MCF 10A (cell line): ENCODE data around the gene TROAP. TPM values are rescaled to one million over a fixed set of nuclear protein-coding genes. Genes with fewer than 3 reads are reported as not detected.

ENCODE experiments used
- Bru-seq: library from RNA; stranded (reverse); fragments of 400-500 nt; gene quantifications from one replicate; lab custom pipeline; 2021; lab: Mats Ljungman, UMichigan
- BruChase-seq, 2 experiments: library from RNA; stranded (reverse); fragments of 400-500 nt; gene quantifications; one replicate each; lab custom pipeline; 2021; lab: Mats Ljungman, UMichigan
- BruUV-seq: library from RNA; stranded (reverse); fragments of 400-500 nt; replicated peaks from 2 replicates; lab custom pipeline; 2021; lab: Mats Ljungman, UMichigan
- CTCF ChIA-PET: fragments of 300-600 bp; sonication (Branson Sonifier 250); formaldehyde crosslinking; extraction: SDS; loops from one replicate; lab custom pipeline; 2021; ENCODE audit warnings: antibody characterized with exemption, inconsistent platforms; lab: Yijun Ruan, JAX
- POLR2A ChIA-PET: fragments of 300-600, 350-650 bp; sonication (Branson Sonifier 250); formaldehyde crosslinking; extraction: SDS; loops from one replicate; lab custom pipeline; 2020; ENCODE audit warnings: antibody characterized with exemption, inconsistent platforms; lab: Yijun Ruan, JAX
- DNase-seq: peaks from one replicate; pipeline ENCODE4 v3.0.0-alpha.2; 2018; ENCODE audit not compliant: unreplicated experiment
- H3K27ac Mint-ChIP-seq: one replicate; pipeline ENCODE4 v1.8.0; 2022; ENCODE audit warnings: mild to moderate bottlenecking, low read depth, mixed read lengths; ENCODE audit not compliant: unreplicated experiment
- H3K27me3 Mint-ChIP-seq: one replicate; pipeline ENCODE4 v1.8.0; 2022; ENCODE audit warnings: mixed read lengths; ENCODE audit not compliant: insufficient read depth, unreplicated experiment
- H3K36me3 Mint-ChIP-seq: one replicate; pipeline ENCODE4 v1.8.0; 2022; ENCODE audit warnings: mild to moderate bottlenecking, moderate library complexity, mixed read lengths; ENCODE audit not compliant: insufficient read depth, unreplicated experiment
- H3K4me1 Mint-ChIP-seq: one replicate; pipeline ENCODE4 v1.8.0; 2022; ENCODE audit warnings: mixed read lengths; ENCODE audit not compliant: insufficient read depth, unreplicated experiment
- H3K4me3 Mint-ChIP-seq: one replicate; pipeline ENCODE4 v1.8.0; 2022; ENCODE audit warnings: mild to moderate bottlenecking, moderate library complexity, mixed read lengths; ENCODE audit not compliant: unreplicated experiment
- H3K9me3 Mint-ChIP-seq: one replicate; pipeline ENCODE4 v1.8.0; 2022; ENCODE audit warnings: mixed read lengths; ENCODE audit not compliant: unreplicated experiment
- intact Hi-C: fragments of 100-400 bp; cut with micrococcal nuclease; formaldehyde crosslinking; loops from 2 replicates; pipeline ENCODE4 v1.14.1; 2022
- long read RNA-seq: library from polyadenylated mRNA; stranded (forward); transcript quantifications from one replicate; pipeline ENCODE4 v2.0.0, GENCODE V29; 2022
- total RNA-seq: library from RNA; stranded (reverse); gene quantifications from 2 replicates; pipeline ENCODE4 v1.2.3, GENCODE V29; 2022
- TF ChIP-seq, protein P1 (sequence below): fragments of 200-600 bp; IDR thresholded peaks from one replicate; pipeline ENCODE4 v1.8.0; 2022; ENCODE audit warnings: antibody characterized with exemption, mild to moderate bottlenecking; ENCODE audit not compliant: unreplicated experiment

Gene TROAP, protein sequence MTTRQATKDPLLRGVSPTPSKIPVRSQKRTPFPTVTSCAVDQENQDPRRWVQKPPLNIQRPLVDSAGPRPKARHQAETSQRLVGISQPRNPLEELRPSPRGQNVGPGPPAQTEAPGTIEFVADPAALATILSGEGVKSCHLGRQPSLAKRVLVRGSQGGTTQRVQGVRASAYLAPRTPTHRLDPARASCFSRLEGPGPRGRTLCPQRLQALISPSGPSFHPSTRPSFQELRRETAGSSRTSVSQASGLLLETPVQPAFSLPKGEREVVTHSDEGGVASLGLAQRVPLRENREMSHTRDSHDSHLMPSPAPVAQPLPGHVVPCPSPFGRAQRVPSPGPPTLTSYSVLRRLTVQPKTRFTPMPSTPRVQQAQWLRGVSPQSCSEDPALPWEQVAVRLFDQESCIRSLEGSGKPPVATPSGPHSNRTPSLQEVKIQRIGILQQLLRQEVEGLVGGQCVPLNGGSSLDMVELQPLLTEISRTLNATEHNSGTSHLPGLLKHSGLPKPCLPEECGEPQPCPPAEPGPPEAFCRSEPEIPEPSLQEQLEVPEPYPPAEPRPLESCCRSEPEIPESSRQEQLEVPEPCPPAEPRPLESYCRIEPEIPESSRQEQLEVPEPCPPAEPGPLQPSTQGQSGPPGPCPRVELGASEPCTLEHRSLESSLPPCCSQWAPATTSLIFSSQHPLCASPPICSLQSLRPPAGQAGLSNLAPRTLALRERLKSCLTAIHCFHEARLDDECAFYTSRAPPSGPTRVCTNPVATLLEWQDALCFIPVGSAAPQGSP
- total RNA-seq, result 30.8 and 41.9 TPM in 2 replicates
- Bru-seq, nascent RNA, result percentile 66 among the genes with signal in this experiment
- percentile 58 among the genes with signal in this experiment for BruChase-seq, experiment 1, labeled RNA remaining after a 6-hour chase
- BruChase-seq, experiment 2, labeled RNA remaining after a 2-hour chase, result percentile 67 among the genes with signal in this experiment
- long read RNA-seq, transcript TROAP-201 (15 exons, 2,527 nt), result major isoform, 9 of 61 reads
- long read RNA-seq, transcript TROAP-207 (4 exons, 623 nt), result minor isoform, 6 of 61 reads
- long read RNA-seq, partial matches to known transcripts, result 13 of 61 reads
- long read RNA-seq, other reads (novel, unspliced or antisense), result 24 of 61 reads

DNA sequence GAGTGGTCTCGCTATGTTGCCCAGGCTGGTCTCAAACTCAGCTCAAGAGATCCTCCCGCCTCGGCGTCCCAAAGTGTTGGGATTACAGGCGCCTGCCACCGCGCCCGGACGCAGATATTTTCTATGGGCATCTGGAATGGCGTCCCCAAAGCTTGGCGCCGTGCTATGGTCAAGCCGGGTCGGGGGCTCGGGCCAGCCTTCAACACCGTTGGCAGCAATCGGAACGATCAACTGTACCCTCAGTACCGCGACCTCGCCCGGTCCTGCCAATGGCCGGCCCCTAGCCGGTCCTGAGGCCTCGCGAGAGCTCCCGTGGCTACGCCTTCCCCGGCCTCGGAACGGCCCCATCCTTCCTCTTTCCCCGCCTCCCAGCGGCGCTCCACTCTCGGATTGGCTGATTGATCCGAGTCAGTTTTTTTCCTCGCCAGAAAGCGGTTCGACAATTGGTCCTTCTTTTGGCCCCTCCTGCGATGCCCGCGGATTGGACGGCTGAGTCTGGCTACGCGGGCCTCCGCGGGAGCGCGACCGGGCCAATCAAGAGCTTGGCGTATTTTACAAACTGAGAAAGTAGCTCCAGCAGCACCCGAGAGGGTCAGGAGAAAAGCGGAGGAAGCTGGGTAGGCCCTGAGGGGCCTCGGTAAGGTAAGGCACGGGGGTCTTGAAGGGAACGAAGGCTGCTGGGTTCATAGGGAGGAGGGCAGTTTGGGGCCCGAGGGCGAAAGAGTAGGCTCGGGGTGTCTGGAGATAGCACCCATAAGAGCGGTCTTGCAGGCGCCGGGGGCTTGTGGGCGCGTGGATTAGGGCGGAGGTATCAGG, at the start of gene TROAP:
Gene TROAP, plus strand, starts transcription at position 548 of the 816 bp plus-strand sequence. CDS start 354 bp downstream, outside the sequence.
- peaks cover 13% of the 10 kb centered on the region for H3K4me1 Mint-ChIP-seq
- CTCF ChIA-PET, result interaction anchor here (0.6 to 1.5 kb wide), 10 partner anchors 9 to 242 kb away, joined by 3 to 6 read pairs (median 4); no protein-coding TSS in a partner anchor
- H3K27me3 Mint-ChIP-seq, result no peaks in the 10 kb centered on the region
- H3K27ac Mint-ChIP-seq, result peak within 1 kb of the TSS; percentile 76
- BruUV-seq, result no TSS peak
- TF ChIP-seq, protein P1, sequence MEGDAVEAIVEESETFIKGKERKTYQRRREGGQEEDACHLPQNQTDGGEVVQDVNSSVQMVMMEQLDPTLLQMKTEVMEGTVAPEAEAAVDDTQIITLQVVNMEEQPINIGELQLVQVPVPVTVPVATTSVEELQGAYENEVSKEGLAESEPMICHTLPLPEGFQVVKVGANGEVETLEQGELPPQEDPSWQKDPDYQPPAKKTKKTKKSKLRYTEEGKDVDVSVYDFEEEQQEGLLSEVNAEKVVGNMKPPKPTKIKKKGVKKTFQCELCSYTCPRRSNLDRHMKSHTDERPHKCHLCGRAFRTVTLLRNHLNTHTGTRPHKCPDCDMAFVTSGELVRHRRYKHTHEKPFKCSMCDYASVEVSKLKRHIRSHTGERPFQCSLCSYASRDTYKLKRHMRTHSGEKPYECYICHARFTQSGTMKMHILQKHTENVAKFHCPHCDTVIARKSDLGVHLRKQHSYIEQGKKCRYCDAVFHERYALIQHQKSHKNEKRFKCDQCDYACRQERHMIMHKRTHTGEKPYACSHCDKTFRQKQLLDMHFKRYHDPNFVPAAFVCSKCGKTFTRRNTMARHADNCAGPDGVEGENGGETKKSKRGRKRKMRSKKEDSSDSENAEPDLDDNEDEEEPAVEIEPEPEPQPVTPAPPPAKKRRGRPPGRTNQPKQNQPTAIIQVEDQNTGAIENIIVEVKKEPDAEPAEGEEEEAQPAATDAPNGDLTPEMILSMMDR, result no peak
- peaks cover 5% of the 10 kb centered on the region for H3K36me3 Mint-ChIP-seq
- H3K9me3 Mint-ChIP-seq, result no peaks in the 10 kb centered on the region
- POLR2A ChIA-PET, result interaction anchor here (0.5 to 1.6 kb wide), 13 partner anchors 19 to 418 kb away, joined by 3 to 6 read pairs (median 4); partner anchors contain the start of genes DNAJC22 and TMBIM6
- H3K4me3 Mint-ChIP-seq, result peak within 1 kb of the TSS; percentile 100
- DNase-seq, result peak; percentile 99
- intact Hi-C loops, result no loop called here

DNA sequence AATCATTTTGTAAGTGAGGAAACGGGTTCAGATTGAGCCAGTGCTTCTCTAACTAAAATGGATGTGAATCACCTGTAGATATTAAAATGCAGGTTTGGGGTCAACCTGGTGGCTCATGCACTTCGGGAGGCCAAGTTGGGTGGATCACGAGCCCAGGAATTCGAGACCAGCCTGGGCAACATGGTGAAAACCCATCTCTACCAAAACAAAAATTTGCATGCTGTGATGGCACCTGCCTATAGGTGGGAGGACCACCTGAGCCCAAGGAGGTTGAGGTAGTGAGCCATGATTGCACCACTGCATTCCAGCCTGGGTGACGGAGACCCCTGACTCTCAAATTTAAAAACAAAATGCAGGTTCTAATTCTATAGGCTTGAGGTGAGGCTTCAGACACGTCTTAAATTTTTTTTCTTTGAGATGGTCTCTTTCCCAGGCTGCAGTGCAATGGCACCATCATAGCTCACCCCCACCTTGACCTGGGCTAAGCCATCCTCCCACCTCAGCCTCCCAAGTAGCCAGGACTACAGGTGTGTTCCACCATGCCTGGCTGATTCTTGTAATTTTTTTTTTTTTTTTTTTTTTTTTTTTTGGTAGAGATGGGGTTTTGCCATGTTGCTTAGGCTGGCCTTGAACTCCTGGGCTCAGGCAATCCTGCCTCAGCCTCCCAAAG, 49.2 kb upstream of the TROAP start:
- Mint-ChIP-seq H3K9me3 (no peaks in the 10 kb centered on the region), H3K27me3 (no peaks in the 10 kb centered on the region), H3K4me3 (no peak overlapping the region), H3K27ac (no peak overlapping the region), H3K4me1 (peaks cover 29% of the 10 kb centered on the region), H3K36me3 (peaks cover 61% of the 10 kb centered on the region)
- CTCF ChIA-PET, result interaction anchor here (0.7 to 1.8 kb wide), 5 partner anchors 10 to 83 kb away, joined by 3 to 7 read pairs (median 3); no protein-coding TSS in a partner anchor
- POLR2A ChIA-PET, result interaction anchor here (0.9 to 1.5 kb wide), 2 partner anchors 9 to 10 kb away, joined by 3 read pairs; no protein-coding TSS in a partner anchor
- intact Hi-C loops, result no loop called here
- no peak for DNase-seq
- no TSS peak for BruUV-seq
- TF ChIP-seq, protein P1, result no peak

DNA sequence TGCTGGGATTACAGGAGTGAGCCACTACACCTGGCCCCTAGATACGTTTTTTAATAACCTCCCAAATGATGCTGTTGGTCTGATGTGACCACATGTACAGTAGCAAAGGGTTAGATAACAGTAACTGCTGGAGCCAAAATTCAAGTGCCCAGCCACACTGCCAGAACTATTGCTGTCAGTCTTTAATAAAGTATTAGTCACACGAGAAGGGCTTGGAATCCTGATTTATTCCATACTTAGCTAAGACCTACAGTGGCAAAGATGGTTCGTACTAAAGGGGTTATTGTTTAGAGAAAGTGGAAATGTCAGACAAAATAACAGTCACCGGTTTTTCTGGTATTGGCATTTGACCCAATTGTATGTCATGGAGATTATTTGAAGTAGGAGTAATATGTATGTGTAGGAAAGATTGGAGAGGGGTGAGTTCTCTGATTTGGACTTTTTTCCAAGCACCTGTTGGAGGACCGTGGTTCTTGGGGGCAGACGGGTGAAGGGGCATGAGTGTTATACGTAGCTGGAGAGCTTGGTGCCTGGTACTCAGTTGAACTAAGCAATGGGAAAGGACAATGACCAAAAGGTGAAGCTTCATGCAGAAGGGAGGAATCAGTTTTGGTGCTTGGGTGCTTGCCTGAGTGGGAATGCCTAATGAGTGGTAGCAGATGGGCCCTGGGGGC, 48.5 kb upstream of the TROAP start:
- peak overlapping the region; percentile 37 for H3K27ac Mint-ChIP-seq
- ChIA-PET CTCF (interaction anchor here (0.6 to 2.5 kb wide), 3 partner anchors 15 to 85 kb away, joined by 3 to 11 read pairs (median 7); no protein-coding TSS in a partner anchor), POLR2A (interaction anchor here (0.6 to 1.5 kb wide), 4 partner anchors 8 to 1905 kb away, joined by 3 to 4 read pairs (median 3); no protein-coding TSS in a partner anchor)
- no TSS peak for BruUV-seq
- no peak overlapping the region for H3K4me3 Mint-ChIP-seq
- H3K9me3 Mint-ChIP-seq, result no peaks in the 10 kb centered on the region
- H3K4me1 Mint-ChIP-seq, result peaks cover 29% of the 10 kb centered on the region
- no peak for DNase-seq
- intact Hi-C loops, result no loop called here
- H3K36me3 Mint-ChIP-seq, result peaks cover 54% of the 10 kb centered on the region
- TF ChIP-seq, protein P1, result no peak
- H3K27me3 Mint-ChIP-seq, result no peaks in the 10 kb centered on the region
